ENCODE results near the gene NCAPD3. TPM values are rescaled to one million over a fixed set of nuclear protein-coding genes. Genes with fewer than 3 reads are reported as not detected.
A peak's percentile ranks its signal among the peaks of the same experiment; 100 is the strongest.

NCAPD3 gene
- total and polyA plus RNA-seq, 12 donors = 6.0 to 25.6 (median 16.7) TPM

GRCh38 chr11:134131628-134132244 is 92.0 kb downstream of the NCAPD3 start:
- intact Hi-C loops (cut with DNase I) = no loop called here
- TF ChIP-seq POLR2A (IDR thresholded peaks at IDR 0.05) = no peak
- TF ChIP-seq, protein P1, sequence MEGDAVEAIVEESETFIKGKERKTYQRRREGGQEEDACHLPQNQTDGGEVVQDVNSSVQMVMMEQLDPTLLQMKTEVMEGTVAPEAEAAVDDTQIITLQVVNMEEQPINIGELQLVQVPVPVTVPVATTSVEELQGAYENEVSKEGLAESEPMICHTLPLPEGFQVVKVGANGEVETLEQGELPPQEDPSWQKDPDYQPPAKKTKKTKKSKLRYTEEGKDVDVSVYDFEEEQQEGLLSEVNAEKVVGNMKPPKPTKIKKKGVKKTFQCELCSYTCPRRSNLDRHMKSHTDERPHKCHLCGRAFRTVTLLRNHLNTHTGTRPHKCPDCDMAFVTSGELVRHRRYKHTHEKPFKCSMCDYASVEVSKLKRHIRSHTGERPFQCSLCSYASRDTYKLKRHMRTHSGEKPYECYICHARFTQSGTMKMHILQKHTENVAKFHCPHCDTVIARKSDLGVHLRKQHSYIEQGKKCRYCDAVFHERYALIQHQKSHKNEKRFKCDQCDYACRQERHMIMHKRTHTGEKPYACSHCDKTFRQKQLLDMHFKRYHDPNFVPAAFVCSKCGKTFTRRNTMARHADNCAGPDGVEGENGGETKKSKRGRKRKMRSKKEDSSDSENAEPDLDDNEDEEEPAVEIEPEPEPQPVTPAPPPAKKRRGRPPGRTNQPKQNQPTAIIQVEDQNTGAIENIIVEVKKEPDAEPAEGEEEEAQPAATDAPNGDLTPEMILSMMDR (IDR thresholded peaks at IDR 0.05) = no peak
- WGBS, 4 donors = 72 to 93% (median 89%) methylated on average over 2 of the region's 2 CpGs

DNA sequence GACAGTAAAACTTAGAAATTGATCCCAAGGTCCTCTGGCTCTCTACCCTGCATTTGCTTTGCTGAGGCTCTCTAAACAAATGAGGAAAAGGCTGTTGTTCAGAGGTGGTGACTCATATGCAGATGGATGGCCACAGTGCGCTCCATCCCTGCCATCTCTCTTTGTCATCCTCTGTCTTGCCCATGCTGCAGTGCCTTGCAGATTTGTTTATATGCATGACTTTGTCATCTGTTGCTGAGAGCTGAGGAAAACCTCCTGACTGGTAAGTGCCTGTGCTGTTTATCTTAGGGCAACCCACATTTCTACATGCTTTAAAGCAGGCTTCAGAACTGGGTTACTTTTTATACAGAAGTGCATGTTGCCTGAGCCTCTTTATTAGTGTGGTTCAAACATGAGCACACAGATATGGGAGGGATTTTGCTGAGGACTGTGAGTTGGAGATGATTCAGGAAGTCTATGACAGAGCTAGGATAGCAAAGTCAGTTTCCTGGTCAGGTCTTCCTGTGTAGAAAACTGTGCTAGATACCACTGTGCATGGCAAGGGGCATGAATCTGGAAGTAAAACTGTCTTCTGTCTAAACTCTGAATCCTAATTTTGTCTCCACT is 97.4 kb downstream of the NCAPD3 start:
- Histone ChIP-seq H3K27ac (peak overlapping the region in 3 of 5 donors; percentile 33 to 89 (median 79)), H3K9me3 (replicated peaks in 1 of 3) (peaks cover 0 to under 1% (median 0%) of the 10 kb centered on the region in 3 donors), H3K27me3 (no peaks in the 10 kb centered on the region), H3K4me1 (replicated peaks in 1 of 2) (peaks cover 6 to 24% of the 10 kb centered on the region in 2 donors), H3K36me3 (replicated peaks in 1 of 2) (no peaks in the 10 kb centered on the region), H3K4me3 (no peak overlapping the region)
- DNase-seq = peak; percentile 66 to 91 (median 84)
- peak in 1 of 2 donors; percentile 41 for TF ChIP-seq POLR2A (IDR thresholded peaks at IDR 0.05)
- TF ChIP-seq, protein P1 (IDR thresholded peaks at IDR 0.05) = no peak
- intact Hi-C loops (cut with DNase I) = no loop called here
- WGBS, 4 donors = 19 to 44% (median 31%) methylated on average over 1 of the region's 1 CpG

More at GRCh38 chr11:134131628-134132244, 92.0 kb downstream of the NCAPD3 start:
- Histone ChIP-seq H3K36me3 (replicated peaks in 1 of 2) (no peaks in the 10 kb centered on the region), H3K9me3 (replicated peaks in 1 of 3) (peaks cover 0 to 10% (median 0%) of the 10 kb centered on the region in 3 donors), H3K4me3 (no peak overlapping the region), H3K27me3 (no peaks in the 10 kb centered on the region), H3K4me1 (replicated peaks in 1 of 2) (no peaks in the 10 kb centered on the region), H3K27ac (no peak overlapping the region)
- no peak for DNase-seq

DNA sequence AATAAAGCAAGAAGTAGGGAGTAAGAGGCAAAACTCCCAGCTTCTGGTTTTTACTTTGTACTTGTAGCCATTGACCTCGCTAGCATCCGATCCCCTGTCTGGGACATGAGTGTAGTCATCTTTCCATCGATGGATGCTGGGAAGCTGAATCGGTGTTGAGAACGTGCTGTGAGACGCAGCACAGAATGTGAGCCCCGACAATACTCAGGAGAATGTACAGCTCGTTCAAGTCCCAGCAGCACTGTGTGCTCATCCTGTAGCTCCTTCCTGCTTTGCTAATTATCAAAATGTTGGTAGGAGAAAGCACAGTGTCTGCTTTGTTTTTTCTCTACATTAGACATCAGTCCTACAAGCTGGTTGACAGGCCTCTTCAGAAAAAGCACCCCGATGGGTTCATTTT is 98.3 kb downstream of the NCAPD3 start:
- WGBS, 4 donors = 59 to 80% (median 64%) methylated on average over 9 of the region's 9 CpGs
- intact Hi-C loops (cut with DNase I) = no loop called here
- H3K4me1 ChIP-seq (replicated peaks in 1 of 2) = peaks cover 10 to 32% of the 10 kb centered on the region in 2 donors

More for the DNA sequence above, 98.3 kb downstream of the NCAPD3 start:
- Histone ChIP-seq H3K4me3 (peak overlapping the region in 1 of 4 donors; percentile 50), H3K9me3 (replicated peaks in 1 of 3) (no peaks in the 10 kb centered on the region), H3K27me3 (no peaks in the 10 kb centered on the region), H3K36me3 (replicated peaks in 1 of 2) (no peaks in the 10 kb centered on the region), H3K27ac (peak overlapping the region in 4 of 5 donors; percentile 10 to 89 (median 56))
- no peak for TF ChIP-seq POLR2A (IDR thresholded peaks at IDR 0.05)
- TF ChIP-seq, protein P1 (IDR thresholded peaks at IDR 0.05) = no peak
- no peak for DNase-seq

Data from adrenal gland (tissue), 12 donors.